ENCODE results near the gene RAD9B. TPM values are rescaled to one million over a fixed set of nuclear protein-coding genes. Genes with fewer than 3 reads are reported as not detected.

The RAD9B gene
- total and polyA plus RNA-seq, 2 of the 4 experiments (the other 2 are of a cell fraction): 0.09 to 0.18 TPM

- TF ChIP-seq CEBPB (IDR thresholded peaks at IDR 0.05; ENCODE audit: low read depth, low read length) (no peak), MAZ (IDR thresholded peaks at IDR 0.05; ENCODE audit: borderline replicate concordance, low read depth, low read length) (peak; percentile 92), MXI1 (IDR thresholded peaks at IDR 0.05; ENCODE audit: borderline replicate concordance, low read depth, low read length) (peak; percentile 95)
Observed at GRCh38 chr12:110468214-110469048, 33.7 kb upstream of the RAD9B start, which contains the start of the genes FAM216A and GPN3 (continued).

GRCh38 chr12:110475426-110475825, 26.7 kb upstream of the RAD9B start:
- no peak overlapping the region for H3K4me3 ChIP-seq (ENCODE audit: insufficient read depth, low read depth, low read length)
- H3K79me1 ChIP-seq (ENCODE audit: low read depth in 1 of 2, low read length in 2 of 2): peaks cover 6 to 19% of the 10 kb centered on the region in 2 experiments; a peak in 3 of 4 replicates
- H3K18ac ChIP-seq (ENCODE audit: low read depth, low read length): no peak overlapping the region
- in situ Hi-C loops (cut with MboI; ENCODE audit: low sequenced_read_pairs): no loop called here
- no peak overlapping the region for H3K14ac ChIP-seq (replicated peaks; ENCODE audit: low read depth, low read length)
- H3K9me3 ChIP-seq (ENCODE audit: control insufficient read depth, insufficient read depth, low read length): no peaks in the 10 kb centered on the region
- no peaks in the 10 kb centered on the region for H3K4me1 ChIP-seq (ENCODE audit: control insufficient read depth, insufficient read depth, low read length)
- H3K27ac ChIP-seq (ENCODE audit: insufficient read depth, low read length): no peak overlapping the region
- no peaks in the 10 kb centered on the region for H3K27me3 ChIP-seq (ENCODE audit: control insufficient read depth, insufficient read depth, low read length)
- H3K23ac ChIP-seq (ENCODE audit: low read depth, low read length): no peak overlapping the region
- no peak overlapping the region for H3K4me2 ChIP-seq (ENCODE audit: low read depth, low read length)
- BruUV-seq (replicated peaks): no TSS peak
- no peaks in the 10 kb centered on the region for H4K20me1 ChIP-seq (ENCODE audit: insufficient read depth, low read length)
- no peak overlapping the region for H4K91ac ChIP-seq (ENCODE audit: insufficient read depth, low read depth, low read length)
- no peak overlapping the region for H4K8ac ChIP-seq (ENCODE audit: low read depth in 2 of 2, low read length in 2 of 2)
- no CpG with 5 or more reads among the region's 7 CpGs for WGBS, 2 experiments (ENCODE audit: extremely low coverage in 2 of 2, insufficient read length in 1 of 2)
- no peaks in the 10 kb centered on the region for H3K9me1 ChIP-seq (ENCODE audit: insufficient read depth, low read length)
- no peak overlapping the region for H2BK15ac ChIP-seq (ENCODE audit: low read depth, low read length)
- no peak overlapping the region for H2BK20ac ChIP-seq (ENCODE audit: low read depth, low read length)
- peaks cover 4% of the 10 kb centered on the region; the same call in 1 of the 2 replicates for H3K36me3 ChIP-seq (ENCODE audit: control insufficient read depth, insufficient read depth, low read length)
- H3K4ac ChIP-seq (ENCODE audit: low read depth, low read length): no peak overlapping the region
- no peak overlapping the region for H4K5ac ChIP-seq (ENCODE audit: low read depth, low read length)
- intact Hi-C loops (cut with micrococcal nuclease): no loop called here
- peak; percentile 28; the same call in 1 of the 2 replicates for TF ChIP-seq CEBPB (IDR thresholded peaks at IDR 0.05; ENCODE audit: low read depth, low read length)
- TF ChIP-seq MAFK (IDR thresholded peaks at IDR 0.05; ENCODE audit: low read depth, low read length): no peak
- no peak for TF ChIP-seq NFE2L2 (IDR thresholded peaks at IDR 0.05; ENCODE audit: low read depth, low read length)
- no peak overlapping the region for H2BK5ac ChIP-seq (ENCODE audit: low read depth, low read length, poor library complexity, severe bottlenecking)
- no peak overlapping the region for H2BK120ac ChIP-seq (ENCODE audit: low read depth, low read length)
- no peak overlapping the region for H3K9ac ChIP-seq (ENCODE audit: low read depth, low read length)
- H2AK9ac ChIP-seq (replicated peaks; ENCODE audit: low read depth, low read length, poor library complexity): no peak overlapping the region
- dilution Hi-C loops (cut with HindIII; ENCODE audit: low sequenced_read_pairs, unreplicated experiment): no loop called here
- H2AK5ac ChIP-seq (ENCODE audit: low read depth, low read length): no peak overlapping the region
- no peak overlapping the region for H3K56ac ChIP-seq (ENCODE audit: extremely low read depth, insufficient read depth, low read length)
- POLR2A ChIA-PET (ENCODE audit: unreplicated experiment): interaction anchor here (0.6 kb wide), 2 partner anchors 13 to 30 kb away, joined by 3 to 4 read pairs; no protein-coding TSS in a partner anchor
- peak; percentile 78 for ATAC-seq (ENCODE audit: low read depth)
- CTCF ChIA-PET: interaction anchor here (1.1 kb wide), 1 partner anchor 34 kb away, joined by 4 read pairs; no protein-coding TSS in a partner anchor
- no peak overlapping the region for H2AFZ ChIP-seq (replicated peaks; ENCODE audit: low read length, poor library complexity)
- peak; percentile 27 for DNase-seq

Measured in IMR-90 (cell line).